SK-N-SH treated with all-trans-retinoic acid at 6 μM for 48 hours (cell line): ENCODE data around the gene CNTLN.
A peak's percentile ranks its signal among the peaks of the same experiment; 100 is the strongest.
"Not testable (repeated sequence)": the region's sequence is repeated elsewhere in the genome, so short reads cannot be mapped to it uniquely, and the experiment has no call there.

Experiments used
- ATAC-seq: fragments of 200-7000 bp; cut with Tn5 transposase; 3 replicates; pipeline ENCODE4 v1.9.1; 2020; ENCODE audit warnings: mild to moderate bottlenecking, moderate library complexity
- BACH2 ChIP-seq: fragments of 250-450 bp; sonication (Bioruptor Pico); IDR thresholded peaks from 2 replicates; pipeline ENCODE4 v1.9.0; 2021; ENCODE audit warnings: mild to moderate bottlenecking, borderline replicate concordance
- CREB5 ChIP-seq: fragments of 250-450 bp; sonication (Bioruptor Pico); IDR thresholded peaks from 2 replicates; pipeline ENCODE4 v1.5.1; 2020; ENCODE audit warnings: low read depth, mild to moderate bottlenecking, moderate library complexity
- CSRNP3 ChIP-seq: fragments of 250-450 bp; sonication (Bioruptor Pico); IDR thresholded peaks from 2 replicates; pipeline ENCODE4 v1.5.1; 2021; ENCODE audit warnings: mild to moderate bottlenecking, moderate library complexity
- ESRRG ChIP-seq: fragments of 250-450 bp; sonication (Bioruptor Pico); IDR thresholded peaks from 2 replicates; pipeline ENCODE4 v1.6.1; 2021; ENCODE audit warnings: mild to moderate bottlenecking
- GLIS3 ChIP-seq: fragments of 250-450 bp; sonication (Bioruptor Pico); IDR thresholded peaks from 2 replicates; pipeline ENCODE4 v1.5.0; 2020; ENCODE audit warnings: mild to moderate bottlenecking, moderate library complexity
- ISL1 ChIP-seq: fragments of 250-450 bp; sonication (Bioruptor Pico); IDR thresholded peaks from 2 replicates; pipeline ENCODE4 v2.1.2; 2022; ENCODE audit warnings: mild to moderate bottlenecking, moderate library complexity
- OSR1 ChIP-seq: fragments of 250-450 bp; sonication (Bioruptor Pico); IDR thresholded peaks from 2 replicates; pipeline ENCODE4 v1.8.0; 2022; ENCODE audit warnings: moderate library complexity, mild to moderate bottlenecking, inconsistent platforms
- PATZ1 ChIP-seq: fragments of 250-450 bp; sonication (Bioruptor Pico); IDR thresholded peaks from 2 replicates; pipeline ENCODE4 v1.8.0; 2020; ENCODE audit warnings: mild to moderate bottlenecking, moderate library complexity, borderline replicate concordance
- POU6F1 ChIP-seq: fragments of 250-450 bp; sonication (Bioruptor Pico); IDR thresholded peaks from 2 replicates; pipeline ENCODE4 v1.8.0; 2021; ENCODE audit warnings: low read depth, mild to moderate bottlenecking, moderate library complexity, borderline replicate concordance
- PPARA ChIP-seq: fragments of 250-450 bp; sonication (Bioruptor Pico); IDR thresholded peaks from 2 replicates; pipeline ENCODE4 v1.5.0; 2020; ENCODE audit warnings: mild to moderate bottlenecking, borderline replicate concordance
- RARB ChIP-seq: fragments of 250-450 bp; sonication (Bioruptor Pico); IDR thresholded peaks from 2 replicates; pipeline ENCODE4 v1.8.0; 2021; ENCODE audit warnings: mild to moderate bottlenecking, moderate library complexity
- SNAI2 ChIP-seq: fragments of 250-450 bp; sonication (Bioruptor Pico); IDR thresholded peaks from 2 replicates; pipeline ENCODE4 v1.5.0; 2020; ENCODE audit warnings: mild to moderate bottlenecking, moderate library complexity
- TCF4 ChIP-seq: fragments of 250-450 bp; sonication (Bioruptor Pico); IDR thresholded peaks from 2 replicates; pipeline ENCODE4 v1.8.0; 2021; ENCODE audit warnings: mild to moderate bottlenecking, moderate library complexity, borderline replicate concordance
- TOX ChIP-seq: fragments of 250-450 bp; sonication (Bioruptor Pico); IDR thresholded peaks from 2 replicates; pipeline ENCODE4 v1.8.0; 2021; ENCODE audit warnings: mild to moderate bottlenecking, moderate library complexity, borderline replicate concordance
- TSHZ2 ChIP-seq: fragments of 250-450 bp; sonication (Bioruptor Pico); IDR thresholded peaks from 2 replicates; pipeline ENCODE4 v1.5.0; 2020; ENCODE audit warnings: mild to moderate bottlenecking, moderate library complexity
- ZC3H10 ChIP-seq: fragments of 250-450 bp; sonication (Bioruptor Pico); IDR thresholded peaks from 2 replicates; pipeline ENCODE4 v1.5.1; 2021; ENCODE audit warnings: mild to moderate bottlenecking, moderate library complexity
- ZFP3 ChIP-seq: fragments of 250-450 bp; sonication (Bioruptor Pico); IDR thresholded peaks from 2 replicates; pipeline ENCODE4 v1.5.0; 2020; ENCODE audit warnings: mild to moderate bottlenecking, moderate library complexity
- ZFP30 ChIP-seq: fragments of 450-650 bp; formaldehyde crosslinking; IDR thresholded peaks from 2 replicates; pipeline ENCODE4 v1.5.0; 2022; ENCODE audit warnings: mild to moderate bottlenecking, moderate library complexity
- ZNF565 ChIP-seq: fragments of 450-650 bp; formaldehyde crosslinking; conservative IDR thresholded peaks from 2 replicates; pipeline ENCODE4 v1.5.0; 2020; ENCODE audit warnings: low read depth, mild to moderate bottlenecking, moderate library complexity
- ZNF70 ChIP-seq: fragments of 450-650 bp; formaldehyde crosslinking; IDR thresholded peaks from 2 replicates; pipeline ENCODE4 v1.5.0; 2020; ENCODE audit warnings: mild to moderate bottlenecking, moderate library complexity
- ZNF8 ChIP-seq: fragments of 450-650 bp; formaldehyde crosslinking; IDR thresholded peaks from 2 replicates; pipeline ENCODE4 v1.5.0; 2020; ENCODE audit warnings: mild to moderate bottlenecking, moderate library complexity

CNTLN gene

GRCh38 chr9:17342696-17343095 lies 207.9 kb downstream of the CNTLN start:
- no peak for ATAC-seq
- TF ChIP-seq ISL1 (CRISPR knock-in tag) (no peak), CSRNP3 (CRISPR knock-in tag) (no peak), ZNF8 (CRISPR knock-in tag) (no peak), RARB (CRISPR knock-in tag) (no peak), ZC3H10 (CRISPR knock-in tag) (no peak), TSHZ2 (CRISPR knock-in tag) (no peak), OSR1 (no peak), POU6F1 (no peak), ZNF70 (no peak)

GRCh38 chr9:17349831-17350230 lies 215.0 kb downstream of the CNTLN start:
- ATAC-seq, result peak; percentile 61
- TF ChIP-seq BACH2, result no peak
- no peak for TF ChIP-seq ZC3H10 (CRISPR knock-in tag)
- TF ChIP-seq GLIS3, result no peak
- no peak for TF ChIP-seq ZNF70
- TF ChIP-seq PPARA (CRISPR knock-in tag), result no peak
- no peak for TF ChIP-seq ZFP30 (CRISPR knock-in tag)
- TF ChIP-seq TSHZ2 (CRISPR knock-in tag), result no peak
- no peak for TF ChIP-seq ISL1 (CRISPR knock-in tag)
- no peak for TF ChIP-seq ZNF565 (CRISPR knock-in tag)
- no peak for TF ChIP-seq PATZ1 (CRISPR knock-in tag)
- TF ChIP-seq TCF4 (CRISPR knock-in tag), result no peak
- TF ChIP-seq RARB (CRISPR knock-in tag), result no peak
- TF ChIP-seq CREB5, result no peak
- no peak for TF ChIP-seq ESRRG (CRISPR knock-in tag)
- TF ChIP-seq TOX (CRISPR knock-in tag), result no peak
- TF ChIP-seq ZFP3 (CRISPR knock-in tag), result no peak
- no peak for TF ChIP-seq OSR1
- no peak for TF ChIP-seq SNAI2 (CRISPR knock-in tag)
- no peak for TF ChIP-seq ZNF8 (CRISPR knock-in tag)

- ATAC-seq, result not testable (repeated sequence)
Observed at GRCh38 chr9:17354006-17354405, 219.2 kb downstream of the CNTLN start.
